TTC549 (cell line): ENCODE measurements around the gene PLEKHH2.

Source experiments
- FAIRE-seq: peaks from 2 replicates; lab custom pipeline; 2012; peaks lifted over from hg19 to GRCh38; lab: Jason Lieb, UNC

PLEKHH2 gene

DNA sequence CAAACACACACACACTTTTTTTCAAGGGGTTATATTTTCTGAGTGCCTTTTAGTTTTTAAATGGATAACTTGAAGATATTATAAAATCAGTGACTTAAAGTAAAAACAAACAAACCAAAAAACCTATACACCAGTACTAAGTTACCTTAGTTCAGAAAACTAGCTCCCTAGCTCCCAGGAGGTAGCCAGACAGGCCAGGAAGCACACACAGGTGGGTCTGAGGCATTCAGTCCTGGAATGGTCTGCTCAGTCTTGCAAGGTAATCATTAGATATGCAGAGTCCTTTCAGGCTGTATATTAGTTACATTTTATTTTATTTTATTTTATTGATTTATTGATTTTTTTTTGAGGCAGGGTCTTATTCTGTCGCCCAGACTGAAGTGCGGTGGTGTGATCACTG lies 126.0 kb downstream of the PLEKHH2 start:
- no peak for FAIRE-seq

DNA sequence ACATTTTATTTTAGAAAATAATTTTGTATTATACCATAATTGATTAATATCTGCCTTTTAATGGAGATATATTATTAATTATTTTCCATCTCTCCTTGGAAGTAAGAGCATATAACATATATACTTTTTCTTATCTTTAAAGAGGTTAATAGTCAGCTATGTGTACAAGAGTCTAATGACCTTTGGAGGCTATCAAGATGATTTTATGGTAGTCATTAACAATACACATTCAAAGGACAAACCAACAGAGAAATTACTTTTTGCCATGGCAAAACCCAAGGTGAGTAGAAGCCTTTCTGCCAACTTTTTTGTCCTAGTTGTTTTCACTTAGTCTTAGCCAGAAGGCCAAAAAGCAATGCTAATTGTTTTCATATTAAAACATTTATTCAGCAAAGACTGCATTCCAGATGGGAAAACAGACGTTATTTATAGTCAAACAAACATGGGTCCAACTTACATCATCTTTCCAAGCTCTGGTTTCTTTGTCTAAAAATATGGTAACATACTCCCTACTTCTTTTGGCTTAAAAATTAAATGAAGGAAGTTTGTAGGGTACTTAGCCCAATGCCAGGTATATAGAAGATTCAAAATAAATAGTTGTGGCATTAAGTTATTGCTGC lies 127.1 kb downstream of the PLEKHH2 start:
- peak; percentile 47 for FAIRE-seq

DNA sequence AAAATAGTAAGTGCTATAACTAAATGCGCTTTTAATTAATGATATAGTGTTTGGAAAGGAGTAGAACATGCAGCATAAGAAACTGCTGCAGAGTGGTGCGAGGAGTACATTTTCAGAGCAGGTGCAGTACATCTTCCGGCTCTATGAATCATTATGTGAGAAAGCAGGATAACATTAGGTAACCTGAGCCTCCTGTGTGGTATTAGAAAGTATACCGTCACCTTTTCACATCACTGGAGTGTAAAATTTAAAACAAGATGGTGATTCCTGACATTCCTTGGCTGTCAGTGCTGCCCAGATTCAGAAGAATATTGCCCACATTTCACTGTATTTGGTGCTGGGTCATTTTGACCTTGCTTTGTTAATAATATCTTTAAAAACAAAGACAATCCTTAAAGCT lies 128.9 kb downstream of the PLEKHH2 start:
- no peak for FAIRE-seq

DNA sequence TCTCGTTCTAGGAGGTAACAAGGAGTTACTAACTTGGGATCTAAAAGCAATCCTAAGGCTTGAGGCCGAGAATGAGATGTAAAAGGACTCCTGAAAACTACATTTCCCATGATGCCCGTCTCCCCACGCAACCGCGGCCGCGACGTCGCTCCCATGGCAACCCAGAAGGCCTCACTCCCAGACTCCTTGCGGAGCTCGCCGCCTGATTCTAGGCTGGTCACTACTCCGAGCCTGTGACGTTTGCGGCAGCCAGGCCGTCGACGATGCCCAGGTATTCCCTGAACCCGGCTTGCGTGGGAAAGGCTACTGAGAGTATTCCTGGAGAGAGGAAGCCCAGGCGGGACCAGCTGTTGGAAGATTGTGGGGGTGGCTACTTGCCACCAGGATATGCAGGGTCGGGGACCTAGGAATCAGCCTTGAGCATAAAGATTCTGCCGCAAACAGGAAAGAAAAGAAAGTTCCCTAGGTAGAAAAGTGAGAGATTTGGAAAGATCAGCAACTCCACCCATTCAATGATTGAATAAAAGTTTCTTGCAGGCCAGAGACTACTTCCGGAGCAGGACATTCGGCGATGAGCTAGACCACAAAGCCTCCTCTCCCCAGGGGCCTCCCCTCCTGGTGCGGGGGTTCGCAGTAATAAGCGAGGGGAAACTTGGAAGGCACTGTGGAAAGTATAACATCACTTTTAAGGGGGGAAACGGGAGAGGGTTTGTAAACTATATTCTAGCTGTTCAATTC lies 137.0 kb downstream of the PLEKHH2 start, which contains the start of gene DYNC2LI1:
Gene DYNC2LI1 (plus strand): TSS at position 164 of the 738 bp plus-strand sequence. CDS start 100 bp downstream, at position 264.
- peak; percentile 92 for FAIRE-seq

DNA sequence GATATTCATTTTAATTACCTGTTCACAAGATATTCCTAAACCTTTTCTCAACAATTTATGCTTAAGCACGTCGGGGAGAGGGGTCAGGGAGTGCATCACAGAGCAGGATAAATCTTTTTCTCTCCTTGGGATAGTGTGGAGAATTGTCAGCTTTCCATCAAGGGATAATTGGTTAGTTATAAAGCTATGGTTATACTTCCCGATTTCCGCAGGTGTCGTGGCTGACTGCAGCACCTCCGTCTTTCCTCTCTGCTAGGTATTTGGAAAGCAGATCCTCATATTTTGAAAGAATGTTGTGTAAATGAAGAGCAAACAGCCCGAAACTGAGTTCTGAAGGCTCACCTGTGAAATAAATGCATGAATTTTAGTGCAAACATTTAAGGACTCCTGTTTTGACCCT lies 137.6 kb downstream of the PLEKHH2 start:
- no peak for FAIRE-seq

DNA sequence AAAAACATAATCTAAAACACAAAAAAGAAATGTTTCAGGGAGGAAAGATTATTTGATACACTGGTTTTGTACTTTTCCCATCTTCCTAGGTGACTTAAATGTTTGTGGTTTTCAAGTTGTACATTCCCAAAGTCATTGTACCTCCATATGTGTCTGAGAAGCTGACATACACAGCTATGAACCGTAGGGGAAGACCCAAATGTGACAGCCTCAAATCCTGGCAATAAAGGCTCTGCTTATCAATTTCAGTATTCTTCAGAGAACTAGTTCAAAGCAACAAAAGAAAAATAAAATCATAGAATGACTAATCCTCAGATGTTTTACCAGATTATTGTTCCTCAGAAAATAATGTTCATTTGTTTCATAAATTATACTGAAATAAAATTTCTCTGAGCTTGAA lies 139.3 kb downstream of the PLEKHH2 start:
- FAIRE-seq = no peak

DNA sequence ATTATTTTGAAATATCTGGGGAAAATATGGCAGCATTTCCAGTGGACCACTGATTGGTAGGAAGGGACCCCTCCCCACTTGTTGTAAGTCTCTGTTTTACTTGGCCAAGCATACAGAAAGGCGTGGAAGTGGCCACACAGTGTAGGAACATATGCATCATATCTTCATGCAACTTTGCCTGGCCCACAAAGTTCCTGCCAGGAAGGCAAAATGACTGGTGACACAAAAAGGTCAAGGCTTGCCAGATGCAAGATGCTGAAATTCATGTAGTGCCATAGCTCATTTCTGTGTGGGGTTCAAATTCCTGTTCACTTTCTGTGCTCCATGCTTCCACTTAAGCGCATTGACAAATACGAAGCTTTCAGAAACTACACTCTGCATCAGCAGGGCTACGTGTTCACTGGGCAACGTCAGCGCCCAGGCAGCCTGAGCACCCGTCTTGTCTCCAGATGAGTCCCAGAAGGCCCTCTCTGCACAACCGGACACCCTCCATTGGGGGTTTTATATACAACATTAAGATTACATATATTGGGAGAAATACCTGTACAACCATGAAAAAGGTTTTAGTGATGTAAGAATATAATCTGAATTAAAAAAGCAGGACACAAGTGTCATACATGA lies 140.4 kb downstream of the PLEKHH2 start:
- FAIRE-seq = no peak

DNA sequence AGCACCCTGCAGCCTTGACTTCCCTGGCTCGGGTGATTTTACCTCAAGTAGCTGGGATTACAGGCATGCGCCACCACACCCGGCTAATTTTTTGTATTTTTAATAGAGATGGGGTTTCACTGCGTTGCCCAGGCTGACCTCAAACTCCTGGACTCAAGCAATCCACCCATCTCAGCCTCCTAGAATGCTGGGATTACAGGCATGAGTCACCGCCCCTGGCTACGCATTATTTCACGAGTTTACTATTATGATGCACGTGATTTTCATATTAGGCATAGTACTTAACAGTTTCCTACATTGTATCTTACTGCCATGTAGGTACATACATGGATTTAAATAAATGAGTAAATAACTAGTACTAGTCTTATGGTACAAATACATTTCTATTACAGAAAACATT lies 141.2 kb downstream of the PLEKHH2 start:
- no peak for FAIRE-seq

DNA sequence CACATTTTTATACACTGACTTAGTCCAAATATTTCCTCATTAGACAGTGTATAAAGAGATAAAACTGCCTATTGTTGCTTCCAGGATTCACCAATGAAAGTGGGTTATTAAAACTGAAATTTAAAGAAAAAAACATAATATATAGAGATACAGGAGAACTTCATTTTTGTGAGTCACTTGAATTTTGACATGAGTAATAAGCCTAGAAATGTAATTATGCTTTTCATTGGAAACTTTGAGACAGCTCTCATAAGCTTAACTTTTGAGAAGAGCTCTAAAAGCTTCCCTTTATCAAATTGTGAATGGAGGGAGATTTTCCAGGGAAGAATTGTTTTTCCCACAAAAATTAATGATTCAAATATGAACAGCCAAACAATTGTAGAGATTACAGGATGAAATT lies 150.8 kb downstream of the PLEKHH2 start:
- no peak for FAIRE-seq

DNA sequence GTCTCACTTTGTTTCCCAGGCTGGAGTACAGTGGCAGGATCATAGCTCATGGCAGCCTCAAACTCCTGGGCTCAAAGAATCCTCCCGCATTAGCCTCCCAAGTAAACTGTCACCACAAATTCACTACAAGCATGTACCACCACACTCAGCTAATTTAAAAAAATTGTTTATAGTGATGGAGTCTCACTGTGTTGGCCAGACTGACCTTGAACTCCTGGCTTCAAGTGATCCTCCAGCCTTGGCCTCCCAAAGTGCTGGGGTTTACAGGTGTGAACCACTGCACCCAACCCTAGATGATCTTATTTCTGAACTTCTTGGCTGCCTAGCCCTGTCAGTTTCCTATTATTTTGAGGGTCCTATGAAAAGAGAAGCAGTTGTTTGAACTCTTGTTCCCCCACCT lies 151.6 kb downstream of the PLEKHH2 start:
- no peak for FAIRE-seq

DNA sequence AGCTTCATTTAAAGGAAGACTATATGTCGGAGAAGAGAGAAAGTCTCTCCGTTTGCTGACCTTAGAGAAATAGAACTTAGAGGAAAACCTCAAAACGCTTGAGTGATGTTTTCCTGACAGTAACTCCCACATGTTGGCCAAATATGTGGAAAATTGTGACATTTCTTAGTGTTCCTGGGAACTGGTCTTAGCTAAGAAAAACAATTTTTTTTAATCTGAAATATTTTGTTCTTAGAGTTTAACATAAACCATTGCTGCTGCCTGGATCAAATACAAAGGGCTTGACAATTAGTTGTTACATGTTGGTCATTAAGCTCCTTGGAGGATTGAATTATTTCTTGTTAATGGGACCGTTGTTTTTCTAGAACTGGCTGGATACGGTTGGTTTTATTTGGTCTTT lies 153.1 kb downstream of the PLEKHH2 start:
- FAIRE-seq = no peak

DNA sequence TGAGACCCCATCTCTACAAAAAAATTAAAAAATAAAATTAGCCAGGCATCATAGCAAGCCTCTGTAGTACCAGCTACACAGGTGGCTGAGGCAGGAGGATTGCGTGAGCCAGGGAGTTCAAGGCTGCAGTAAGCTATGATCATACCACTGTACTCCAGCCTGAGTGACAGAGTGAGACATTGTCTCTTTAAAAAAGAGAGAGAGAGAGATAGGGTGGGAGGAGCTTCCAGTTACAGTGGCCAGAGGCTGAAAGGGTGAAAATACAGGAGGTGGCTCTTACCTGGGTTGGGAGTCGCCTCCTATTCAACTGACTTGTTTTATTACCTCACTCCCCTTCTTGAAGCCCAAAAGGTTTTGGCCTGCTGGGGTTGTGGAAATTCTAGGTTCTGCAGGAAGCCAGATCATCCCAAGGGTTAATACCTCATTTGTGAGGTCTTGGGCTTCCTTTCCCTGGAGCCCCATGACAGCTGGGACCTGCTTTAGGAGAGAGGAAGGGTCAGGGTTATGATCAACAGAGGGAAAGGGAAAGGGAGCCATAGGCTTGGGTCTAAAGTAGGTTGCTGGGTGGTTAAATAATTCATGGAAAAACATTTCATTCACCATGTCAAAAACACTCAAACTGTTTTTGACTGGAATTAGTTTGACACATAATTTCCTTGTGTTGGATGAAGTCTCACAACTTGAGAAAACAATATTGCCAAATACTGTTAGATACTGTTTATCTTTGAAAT lies 154.1 kb downstream of the PLEKHH2 start:
- no peak for FAIRE-seq

DNA sequence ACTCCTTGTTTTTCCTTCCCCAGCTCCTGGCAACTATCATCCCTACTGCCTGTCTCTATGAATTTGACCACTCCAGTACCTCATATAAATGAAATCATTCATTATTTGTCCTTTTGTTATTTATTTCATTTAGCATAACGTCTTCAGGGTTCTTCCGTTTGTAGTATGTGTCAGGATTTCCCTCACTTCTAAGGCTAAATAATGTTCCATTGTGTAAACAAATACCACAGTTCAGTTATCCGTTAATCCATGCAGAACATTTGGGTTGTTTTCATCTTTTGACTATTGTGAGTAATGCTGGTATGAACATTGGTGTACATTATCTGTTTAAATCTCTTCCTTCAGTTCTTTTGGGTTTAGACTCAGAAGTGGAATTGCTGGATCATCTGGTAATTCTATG lies 155.6 kb downstream of the PLEKHH2 start:
- no peak for FAIRE-seq

DNA sequence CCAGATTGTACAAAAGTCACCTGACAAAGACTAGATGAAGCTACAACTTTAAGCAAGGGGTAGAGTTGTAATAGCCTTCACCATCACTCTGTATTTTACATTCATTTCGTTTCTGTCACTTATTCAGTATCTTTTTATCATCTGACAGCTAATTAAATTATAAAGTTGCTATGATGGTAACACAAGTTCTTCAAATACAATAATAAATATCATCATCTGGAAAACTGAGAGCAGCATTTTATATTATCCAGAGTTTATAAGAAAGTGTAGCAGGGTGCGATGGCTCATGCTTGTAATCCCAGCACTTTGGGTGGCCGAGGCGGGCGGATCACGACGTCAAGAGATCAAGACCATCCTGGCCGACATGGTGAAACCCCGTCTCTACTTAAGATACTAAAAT lies 157.9 kb downstream of the PLEKHH2 start:
- FAIRE-seq = no peak

DNA sequence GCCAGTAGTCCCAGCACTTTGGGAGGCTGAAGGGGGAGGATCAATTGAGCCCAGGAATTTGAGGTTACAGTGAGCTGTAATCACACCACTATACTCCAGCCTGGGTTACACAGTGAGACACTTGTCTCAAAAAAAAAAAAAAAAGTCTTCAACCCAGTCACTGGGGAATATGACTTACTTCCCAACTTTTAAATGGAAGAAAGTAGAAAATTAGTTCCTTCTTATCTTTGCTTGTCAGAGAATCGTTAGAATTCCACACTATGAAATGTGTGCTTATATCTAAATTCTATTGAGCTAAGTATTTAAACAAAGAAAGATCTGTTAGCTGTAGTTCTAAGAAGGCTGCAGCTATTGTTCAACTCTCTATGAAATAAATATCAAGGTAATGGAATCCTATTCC lies 159.1 kb downstream of the PLEKHH2 start:
- FAIRE-seq = no peak

DNA sequence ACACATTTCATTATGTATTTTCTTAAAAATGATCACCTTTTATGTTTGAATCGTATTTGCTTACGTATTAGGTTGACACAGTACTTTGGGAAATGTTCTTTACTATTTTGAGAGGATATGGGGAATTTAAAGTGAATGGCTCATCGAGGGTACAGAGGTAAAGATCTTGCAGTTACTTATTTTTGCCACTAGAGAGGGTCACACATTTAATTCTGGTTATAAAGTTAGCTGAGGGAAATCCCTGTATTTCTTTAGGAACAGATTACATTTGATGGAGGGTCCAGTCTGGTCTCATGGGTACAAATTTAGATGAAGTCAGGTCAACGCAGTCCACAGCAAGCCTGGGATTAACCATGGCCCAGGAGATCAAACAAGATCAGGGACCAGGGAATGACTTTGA lies 161.2 kb downstream of the PLEKHH2 start:
- FAIRE-seq = peak; percentile 93

DNA sequence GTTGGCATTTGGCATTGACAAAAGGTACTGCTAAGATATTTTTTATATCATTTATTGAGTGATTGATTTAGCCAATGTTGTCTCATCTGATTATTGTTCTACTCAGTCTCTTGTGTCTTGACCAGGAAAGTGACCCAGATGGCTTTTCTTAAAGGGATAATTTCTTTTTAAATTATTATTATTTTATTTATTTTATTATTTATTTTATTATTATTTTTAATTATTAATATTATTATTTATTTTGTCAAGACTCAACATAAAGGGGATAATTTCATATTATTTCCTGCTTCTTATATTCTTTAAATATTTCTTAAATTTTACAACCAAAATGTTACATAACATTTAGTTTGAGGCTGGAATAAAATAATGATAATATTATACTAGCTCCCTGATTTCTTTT lies 163.8 kb downstream of the PLEKHH2 start:
- peak; percentile 86 for FAIRE-seq

DNA sequence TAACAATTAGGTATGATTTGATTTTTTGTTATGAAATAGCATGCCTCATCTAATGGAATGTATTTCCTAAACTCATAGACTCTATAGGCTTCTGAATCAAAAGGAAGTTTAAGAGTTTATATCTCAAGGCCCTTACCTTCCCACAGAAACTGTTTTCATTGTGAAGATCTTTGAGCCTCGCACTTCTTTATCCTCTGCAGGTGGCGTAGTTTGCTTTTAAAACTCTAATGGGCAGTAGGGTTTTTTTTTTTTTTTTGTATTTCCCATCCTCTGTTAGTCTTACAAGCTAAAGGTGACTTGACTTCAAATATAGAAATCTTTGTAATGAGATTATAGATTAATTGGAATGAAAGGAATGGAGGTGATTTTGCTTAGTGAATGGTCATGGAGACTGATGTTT lies 165.1 kb downstream of the PLEKHH2 start:
- no peak for FAIRE-seq

DNA sequence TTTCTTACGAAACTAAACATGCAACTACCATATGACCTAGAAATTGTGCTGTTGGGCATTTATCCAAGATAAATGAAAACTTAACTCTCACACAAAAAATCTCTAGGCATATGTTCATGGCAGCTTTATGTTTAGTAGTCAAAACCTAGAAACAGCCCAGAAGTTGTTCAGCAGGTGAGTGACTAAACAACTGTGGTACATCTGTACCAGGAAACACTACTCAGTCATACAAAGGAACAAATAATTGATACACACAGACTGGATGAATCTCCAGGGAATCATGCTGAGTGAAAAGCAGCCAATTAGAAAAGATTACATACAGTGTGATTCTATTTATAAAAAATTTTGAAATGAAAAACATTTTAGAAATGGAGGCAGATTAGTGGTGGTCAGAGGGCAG lies 166.1 kb downstream of the PLEKHH2 start:
- FAIRE-seq = no peak

DNA sequence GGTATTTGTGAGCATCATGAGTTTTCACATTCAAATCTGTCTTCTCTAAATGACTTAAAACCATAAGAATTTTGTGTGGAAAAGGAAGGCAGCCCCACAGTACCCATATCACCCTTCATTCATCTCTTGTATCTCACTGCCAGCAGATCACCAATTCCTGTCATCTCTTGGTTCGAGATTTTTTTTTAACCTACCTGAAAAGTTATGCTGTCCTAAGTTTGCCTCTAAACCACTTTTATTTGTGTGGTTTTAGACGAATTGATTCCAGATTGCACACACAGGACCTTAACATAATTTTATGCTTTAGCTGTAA lies 169.6 kb downstream of the PLEKHH2 start:
- FAIRE-seq = no peak

DNA sequence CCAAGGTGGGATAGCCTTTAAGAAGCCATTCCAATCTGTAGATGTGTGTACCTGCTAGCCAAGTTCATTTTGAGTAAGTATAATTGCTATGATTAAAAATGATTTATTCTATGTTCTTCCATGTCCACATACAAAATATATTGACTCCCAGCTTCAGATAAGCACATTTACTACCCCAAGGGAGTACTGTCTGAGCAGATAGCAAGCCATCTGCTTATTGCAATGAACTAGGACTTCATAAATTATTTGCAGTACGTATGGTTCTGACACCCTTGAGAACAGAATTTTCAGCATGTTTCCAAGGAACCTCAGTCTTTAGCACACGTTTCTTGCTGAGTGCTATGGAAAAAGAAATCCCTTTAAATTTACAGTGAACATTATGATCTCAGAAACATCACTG lies 173.4 kb downstream of the PLEKHH2 start:
- no peak for FAIRE-seq

DNA sequence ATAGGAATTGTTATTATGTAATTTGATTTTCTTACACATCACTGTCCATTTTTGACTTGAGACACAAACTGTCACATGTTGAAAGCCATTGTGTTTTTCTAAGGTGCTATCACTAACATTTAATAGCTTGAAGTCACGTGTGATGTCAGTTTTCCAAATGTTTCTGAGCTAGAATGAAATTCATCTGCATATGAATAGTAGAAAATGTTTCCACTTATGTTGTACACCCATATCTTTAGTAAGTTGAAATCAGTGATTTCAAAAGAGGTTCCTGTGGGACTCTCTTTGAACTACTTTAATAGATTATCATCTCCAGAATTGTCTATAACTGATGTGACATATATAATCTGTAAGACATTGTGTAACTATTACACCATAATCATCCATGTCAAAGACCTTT lies 173.8 kb downstream of the PLEKHH2 start:
- no peak for FAIRE-seq

DNA sequence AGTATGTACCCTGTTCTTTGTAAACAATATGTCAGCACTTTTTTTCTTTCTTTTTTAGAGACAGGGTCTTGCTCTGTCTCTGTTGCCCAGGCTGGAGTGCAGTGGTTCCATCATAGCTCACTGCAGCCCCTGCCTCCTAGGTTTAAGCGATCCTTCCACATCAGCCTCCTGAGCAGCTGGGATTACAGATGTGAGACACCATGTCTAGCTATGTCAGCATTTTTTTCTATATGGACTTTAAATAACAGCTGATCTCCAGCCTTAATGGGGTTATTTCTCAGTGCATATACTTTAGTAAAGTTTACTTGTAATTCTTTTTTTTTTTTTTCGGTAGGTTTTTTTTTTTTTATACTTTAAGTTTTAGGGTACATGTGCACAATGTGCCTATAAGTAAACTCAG lies 174.9 kb downstream of the PLEKHH2 start:
- no peak for FAIRE-seq
